ENCODE results near the gene MAGEF1.

MAGEF1 gene

GRCh38 chr3:184672977-184673870 lies 38.6 kb downstream of the MAGEF1 start:
- peaks cover 47 to 64% of the 10 kb centered on the region in 2 experiments for H3K27me3 ChIP-seq (ENCODE audit: control insufficient read depth in 1 of 2, insufficient read depth in 1 of 2, low read length in 2 of 2)
- no peaks in the 10 kb centered on the region for H3K36me3 ChIP-seq (ENCODE audit: control insufficient read depth in 1 of 2, insufficient read depth in 2 of 2, low read depth in 1 of 2, low read length in 2 of 2)

DNA sequence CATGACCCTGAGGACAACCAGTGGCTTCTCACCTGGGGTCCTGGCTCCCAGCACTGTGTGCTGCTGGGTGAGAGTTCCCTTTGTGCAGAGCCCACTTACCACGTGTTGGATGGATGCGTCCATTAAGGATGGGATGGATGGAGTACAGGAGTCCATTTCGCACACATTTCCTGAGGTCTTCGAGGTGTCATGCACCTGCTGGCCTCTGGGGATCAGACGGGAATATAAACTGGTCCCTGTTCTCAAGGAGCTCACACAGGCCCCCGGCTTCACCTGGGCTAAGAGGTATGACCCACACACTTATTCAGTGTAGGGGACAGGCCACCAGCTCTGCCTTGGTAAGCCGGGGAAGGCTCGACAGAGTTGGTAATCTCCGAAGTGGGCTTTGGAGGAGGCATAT lies 39.5 kb downstream of the MAGEF1 start:
- no peak overlapping the region for H3K4ac ChIP-seq (ENCODE audit: low read depth in 1 of 2, low read length in 2 of 2)
- no peak overlapping the region for H2BK5ac ChIP-seq (ENCODE audit: low read depth, low read length, poor library complexity, severe bottlenecking)
- H3K27me3 ChIP-seq (ENCODE audit: control insufficient read depth in 1 of 2, insufficient read depth in 1 of 2, low read length in 2 of 2): peaks cover 50 to 60% of the 10 kb centered on the region in 2 experiments
- no peak overlapping the region for H3K14ac ChIP-seq (ENCODE audit: low read length in 2 of 2)
- no peaks in the 10 kb centered on the region for H3K36me3 ChIP-seq (ENCODE audit: control insufficient read depth in 1 of 2, insufficient read depth in 2 of 2, low read depth in 1 of 2, low read length in 2 of 2)
- no peak overlapping the region for H2AK5ac ChIP-seq (ENCODE audit: low read length, severe bottlenecking)
- no peak overlapping the region for H2BK120ac ChIP-seq (ENCODE audit: low read depth, low read length)
- 89% methylated on average over 9 of the region's 9 CpGs for WGBS
- no peak overlapping the region for H2BK15ac ChIP-seq (ENCODE audit: low read depth, poor library complexity, severe bottlenecking)
- no peak overlapping the region for H3K4me2 ChIP-seq (ENCODE audit: low read length, poor library complexity, severe bottlenecking)
- no peak overlapping the region for H2AFZ ChIP-seq (ENCODE audit: low read depth, low read length)
- H4K8ac ChIP-seq (ENCODE audit: low read length): no peak overlapping the region
- no peak for DNase-seq
- H3K9me3 ChIP-seq (ENCODE audit: control insufficient read depth, low read length): no peaks in the 10 kb centered on the region
- no peak overlapping the region for H4K91ac ChIP-seq (ENCODE audit: low read length)
- no peak overlapping the region for H3K27ac ChIP-seq (ENCODE audit: low read length, poor library complexity, severe bottlenecking)
- no peak overlapping the region for H3K23ac ChIP-seq (ENCODE audit: low read length in 2 of 2)
- H2BK12ac ChIP-seq (ENCODE audit: low read length in 2 of 2): no peak overlapping the region
- no peak overlapping the region for H3K18ac ChIP-seq (ENCODE audit: low read depth in 1 of 2, low read length in 2 of 2)
- no peaks in the 10 kb centered on the region for H3K79me1 ChIP-seq (replicated peaks; ENCODE audit: low read length, poor library complexity, severe bottlenecking)
- no peak overlapping the region for H3K4me3 ChIP-seq (ENCODE audit: insufficient read depth in 1 of 2, low read depth in 1 of 2, low read length in 2 of 2)
- H3K4me1 ChIP-seq (ENCODE audit: control insufficient read depth, insufficient read depth, low read depth, low read length): no peaks in the 10 kb centered on the region
- no peak overlapping the region for H3K9ac ChIP-seq (ENCODE audit: low read length)

More at GRCh38 chr3:184672977-184673870, 38.6 kb downstream of the MAGEF1 start:
- no peak overlapping the region for H4K91ac ChIP-seq (ENCODE audit: low read length)
- H2BK12ac ChIP-seq (ENCODE audit: low read length in 2 of 2): no peak overlapping the region
- no peak overlapping the region for H4K8ac ChIP-seq (ENCODE audit: low read length)
- no peak overlapping the region for H3K4me3 ChIP-seq (ENCODE audit: insufficient read depth in 1 of 2, low read depth in 1 of 2, low read length in 2 of 2)
- H3K4me2 ChIP-seq (ENCODE audit: low read length, poor library complexity, severe bottlenecking): no peak overlapping the region
- no peak overlapping the region for H3K27ac ChIP-seq (ENCODE audit: low read length, poor library complexity, severe bottlenecking)
- H3K14ac ChIP-seq (ENCODE audit: low read length in 2 of 2): no peak overlapping the region
- WGBS: 89% methylated on average over 16 of the region's 16 CpGs
- no peak overlapping the region for H2BK5ac ChIP-seq (ENCODE audit: low read depth, low read length, poor library complexity, severe bottlenecking)
- no peak overlapping the region for H2BK120ac ChIP-seq (ENCODE audit: low read depth, low read length)
- H3K18ac ChIP-seq (ENCODE audit: low read depth in 1 of 2, low read length in 2 of 2): no peak overlapping the region
- no peak overlapping the region for H2BK15ac ChIP-seq (ENCODE audit: low read depth, poor library complexity, severe bottlenecking)
- no peak for DNase-seq
- H3K4ac ChIP-seq (ENCODE audit: low read depth in 1 of 2, low read length in 2 of 2): no peak overlapping the region
- no peak overlapping the region for H3K9ac ChIP-seq (ENCODE audit: low read length)
- H3K4me1 ChIP-seq (ENCODE audit: control insufficient read depth, insufficient read depth, low read depth, low read length): no peaks in the 10 kb centered on the region
- no peak overlapping the region for H2AFZ ChIP-seq (ENCODE audit: low read depth, low read length)
- H3K9me3 ChIP-seq (ENCODE audit: control insufficient read depth, low read length): no peaks in the 10 kb centered on the region
- no peak overlapping the region for H3K23ac ChIP-seq (ENCODE audit: low read length in 2 of 2)
- no peak overlapping the region for H2AK5ac ChIP-seq (ENCODE audit: low read length, severe bottlenecking)
- H3K79me1 ChIP-seq (replicated peaks; ENCODE audit: low read length, poor library complexity, severe bottlenecking): no peaks in the 10 kb centered on the region

DNA sequence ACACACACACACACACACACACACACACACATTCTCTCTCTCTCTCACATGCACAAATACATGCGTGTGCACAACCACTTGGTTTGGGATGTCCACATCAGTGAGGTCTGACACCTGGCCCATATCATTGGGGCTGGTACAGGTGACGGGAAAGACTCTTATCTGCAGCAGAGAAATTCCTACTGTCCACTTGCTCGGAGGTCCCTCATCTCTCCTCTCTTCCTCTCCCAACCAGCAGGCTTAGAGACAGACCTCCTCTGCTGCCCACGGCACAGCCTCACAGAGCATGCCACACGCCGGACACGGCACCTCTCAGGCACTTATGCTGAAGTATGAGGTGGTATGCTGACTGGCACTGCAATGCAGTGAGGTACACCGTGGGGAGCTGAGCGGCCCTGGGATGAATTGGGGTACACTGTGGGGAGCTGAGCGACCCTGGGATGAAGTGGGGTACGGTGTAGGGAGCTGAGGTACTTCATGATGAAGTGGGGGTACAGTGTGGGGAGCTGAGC lies 41.7 kb downstream of the MAGEF1 start:
- H3K18ac ChIP-seq (ENCODE audit: low read depth in 1 of 2, low read length in 2 of 2): no peak overlapping the region
- no peak overlapping the region for H4K8ac ChIP-seq (ENCODE audit: low read length)
- H3K27me3 ChIP-seq (ENCODE audit: control insufficient read depth in 1 of 2, insufficient read depth in 1 of 2, low read length in 2 of 2): peaks cover 55 to 57% of the 10 kb centered on the region in 2 experiments
- H2BK12ac ChIP-seq (ENCODE audit: low read length in 2 of 2): no peak overlapping the region
- H3K36me3 ChIP-seq (ENCODE audit: control insufficient read depth in 1 of 2, insufficient read depth in 2 of 2, low read depth in 1 of 2, low read length in 2 of 2): no peaks in the 10 kb centered on the region
- no peak overlapping the region for H2AFZ ChIP-seq (ENCODE audit: low read depth, low read length)
- H3K9ac ChIP-seq (ENCODE audit: low read length): no peak overlapping the region
- no peak overlapping the region for H4K91ac ChIP-seq (ENCODE audit: low read length)
- no peak for DNase-seq
- no peak overlapping the region for H2BK120ac ChIP-seq (ENCODE audit: low read depth, low read length)
- H2BK15ac ChIP-seq (ENCODE audit: low read depth, poor library complexity, severe bottlenecking): no peak overlapping the region
- no peak overlapping the region for H3K27ac ChIP-seq (ENCODE audit: low read length, poor library complexity, severe bottlenecking)
- H3K79me1 ChIP-seq (replicated peaks; ENCODE audit: low read length, poor library complexity, severe bottlenecking): no peaks in the 10 kb centered on the region
- H3K4me2 ChIP-seq (ENCODE audit: low read length, poor library complexity, severe bottlenecking): no peak overlapping the region
- no peak overlapping the region for H2AK5ac ChIP-seq (ENCODE audit: low read length, severe bottlenecking)
- H3K4ac ChIP-seq (ENCODE audit: low read depth in 1 of 2, low read length in 2 of 2): no peak overlapping the region
- 83% methylated on average over 11 of the region's 11 CpGs for WGBS
- no peak overlapping the region for H3K4me3 ChIP-seq (ENCODE audit: insufficient read depth in 1 of 2, low read depth in 1 of 2, low read length in 2 of 2)
- H3K9me3 ChIP-seq (ENCODE audit: control insufficient read depth, low read length): no peaks in the 10 kb centered on the region
- no peak overlapping the region for H2BK5ac ChIP-seq (ENCODE audit: low read depth, low read length, poor library complexity, severe bottlenecking)
- no peaks in the 10 kb centered on the region for H3K4me1 ChIP-seq (ENCODE audit: control insufficient read depth, insufficient read depth, low read depth, low read length)
- H3K14ac ChIP-seq (ENCODE audit: low read length in 2 of 2): no peak overlapping the region
- H3K23ac ChIP-seq (ENCODE audit: low read length in 2 of 2): no peak overlapping the region

- no peaks in the 10 kb centered on the region for H3K9me3 ChIP-seq (ENCODE audit: control insufficient read depth, low read length)
- no peak for DNase-seq
- no peak overlapping the region for H2BK5ac ChIP-seq (ENCODE audit: low read depth, low read length, poor library complexity, severe bottlenecking)
- H3K4ac ChIP-seq (ENCODE audit: low read depth in 1 of 2, low read length in 2 of 2): no peak overlapping the region
- H3K4me3 ChIP-seq (ENCODE audit: insufficient read depth in 1 of 2, low read depth in 1 of 2, low read length in 2 of 2): no peak overlapping the region
- H2AK5ac ChIP-seq (ENCODE audit: low read length, severe bottlenecking): no peak overlapping the region
- no peak overlapping the region for H3K23ac ChIP-seq (ENCODE audit: low read length in 2 of 2)
- H3K27ac ChIP-seq (ENCODE audit: low read length, poor library complexity, severe bottlenecking): no peak overlapping the region
- no peak overlapping the region for H3K14ac ChIP-seq (ENCODE audit: low read length in 2 of 2)
- H2AFZ ChIP-seq (ENCODE audit: low read depth, low read length): no peak overlapping the region
- no peak overlapping the region for H3K9ac ChIP-seq (ENCODE audit: low read length)
- H3K4me2 ChIP-seq (ENCODE audit: low read length, poor library complexity, severe bottlenecking): no peak overlapping the region
- H3K36me3 ChIP-seq (ENCODE audit: control insufficient read depth in 1 of 2, insufficient read depth in 2 of 2, low read depth in 1 of 2, low read length in 2 of 2): no peaks in the 10 kb centered on the region
- H2BK15ac ChIP-seq (ENCODE audit: low read depth, poor library complexity, severe bottlenecking): no peak overlapping the region
- H2BK120ac ChIP-seq (ENCODE audit: low read depth, low read length): no peak overlapping the region
- no peaks in the 10 kb centered on the region for H3K79me1 ChIP-seq (replicated peaks; ENCODE audit: low read length, poor library complexity, severe bottlenecking)
- H4K91ac ChIP-seq (ENCODE audit: low read length): no peak overlapping the region
- peaks cover 52 to 55% of the 10 kb centered on the region in 2 experiments for H3K27me3 ChIP-seq (ENCODE audit: control insufficient read depth in 1 of 2, insufficient read depth in 1 of 2, low read length in 2 of 2)
- WGBS: 75% methylated on average over 6 of the region's 7 CpGs
- no peak overlapping the region for H4K8ac ChIP-seq (ENCODE audit: low read length)
- H3K4me1 ChIP-seq (ENCODE audit: control insufficient read depth, insufficient read depth, low read depth, low read length): no peaks in the 10 kb centered on the region
- H2BK12ac ChIP-seq (ENCODE audit: low read length in 2 of 2): no peak overlapping the region
- no peak overlapping the region for H3K18ac ChIP-seq (ENCODE audit: low read depth in 1 of 2, low read length in 2 of 2)
Measured at GRCh38 chr3:184669578-184669977, 42.3 kb downstream of the MAGEF1 start.

Data from mesenchymal stem cell (in vitro differentiated cells and primary cell).